GM19468 (cell line): ENCODE results near the gene LRRC74A.
"Not testable (repeated sequence)": the region's sequence is repeated elsewhere in the genome, so short reads cannot be mapped to it uniquely, and the experiment has no call there.

Experiments
- ATAC-seq: cut with Tn5 transposase; IDR thresholded peaks from one replicate; pipeline ENCODE4 v1.9.1; 2021; ENCODE audit warnings: mild to moderate bottlenecking, moderate library complexity, moderate number of reproducible peaks; ENCODE audit not compliant: unreplicated experiment; ENCODE audit errors: extremely low read depth

Gene LRRC74A

GRCh38 chr14:76883447-76883846 lies 57.2 kb downstream of the LRRC74A start:
- ATAC-seq, result no peak

GRCh38 chr14:76884394-76884793 lies 58.2 kb downstream of the LRRC74A start:
- no peak for ATAC-seq

DNA sequence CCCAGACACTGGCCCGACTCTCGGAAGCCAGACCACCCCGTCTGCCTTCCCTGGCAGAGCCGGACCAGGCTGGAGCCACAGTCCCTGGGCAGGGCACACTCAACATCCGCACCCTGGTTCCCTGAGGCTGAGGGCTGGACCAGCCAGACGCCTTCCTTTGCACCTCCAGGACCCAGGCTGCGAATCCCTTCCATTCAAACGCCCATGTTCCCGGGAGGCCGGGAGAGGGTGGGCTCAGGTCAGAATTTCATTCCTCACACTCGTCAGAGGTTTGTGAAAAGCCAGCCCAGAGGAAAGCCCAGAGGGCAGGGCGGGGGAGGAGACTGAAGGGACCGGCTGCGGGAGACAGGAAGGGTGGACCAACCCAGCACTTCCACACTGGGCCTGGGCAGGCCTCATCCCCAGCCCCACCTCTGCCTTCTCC lies 58.7 kb downstream of the LRRC74A start:
- no peak for ATAC-seq

- no peak for ATAC-seq
Observed at GRCh38 chr14:76887191-76887590, 61.0 kb downstream of the LRRC74A start.

DNA sequence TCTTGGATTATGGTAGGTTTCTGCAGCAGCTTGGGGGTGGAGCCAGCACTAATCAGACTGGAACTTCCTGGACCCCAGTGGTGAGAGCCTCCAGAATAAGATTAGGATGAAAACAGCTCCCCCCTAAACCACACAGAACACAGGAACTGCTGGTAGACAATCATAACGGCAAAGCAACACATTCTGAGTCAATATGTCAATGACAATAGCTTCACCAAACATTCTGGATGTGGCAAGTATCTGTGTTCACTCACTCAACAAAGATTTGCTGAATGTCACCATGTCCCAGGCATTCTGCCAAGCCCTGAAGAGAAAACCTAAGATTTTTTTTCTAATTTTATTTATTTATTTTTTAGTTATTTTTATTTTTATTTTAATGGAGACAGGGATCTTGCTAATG lies 65.2 kb downstream of the LRRC74A start:
- ATAC-seq, result no peak

DNA sequence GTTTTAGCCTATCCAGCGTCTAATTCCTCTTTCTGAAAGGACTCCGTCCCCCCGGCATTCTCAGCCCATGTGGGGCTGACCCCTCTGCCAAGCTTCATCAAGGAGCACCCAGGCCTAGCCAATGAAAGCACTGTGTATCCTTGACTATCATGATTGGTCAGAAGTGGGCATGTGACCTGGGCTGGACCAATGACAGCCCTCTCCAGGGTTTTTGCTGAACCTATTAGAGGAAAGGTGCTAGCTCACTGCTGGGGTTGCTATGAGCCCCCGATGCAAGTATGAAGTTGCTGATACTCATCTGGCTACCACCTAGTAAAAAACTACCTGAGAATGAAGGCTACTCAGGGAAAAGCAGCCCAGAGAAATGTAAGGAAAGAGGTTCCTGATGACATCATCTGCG lies 68.1 kb downstream of the LRRC74A start:
- ATAC-seq, result no peak

GRCh38 chr14:76898006-76898405 lies 71.8 kb downstream of the LRRC74A start:
- ATAC-seq, result not testable (repeated sequence)

- no peak for ATAC-seq
Observed at GRCh38 chr14:76900682-76901081, 74.5 kb downstream of the LRRC74A start.

- ATAC-seq, result no peak
Observed at GRCh38 chr14:76901171-76902055, 75.2 kb downstream of the LRRC74A start.

- no peak for ATAC-seq
Observed at GRCh38 chr14:76902591-76902990, 76.4 kb downstream of the LRRC74A start.

GRCh38 chr14:76904100-76904739 lies 78.0 kb downstream of the LRRC74A start:
- no peak for ATAC-seq

DNA sequence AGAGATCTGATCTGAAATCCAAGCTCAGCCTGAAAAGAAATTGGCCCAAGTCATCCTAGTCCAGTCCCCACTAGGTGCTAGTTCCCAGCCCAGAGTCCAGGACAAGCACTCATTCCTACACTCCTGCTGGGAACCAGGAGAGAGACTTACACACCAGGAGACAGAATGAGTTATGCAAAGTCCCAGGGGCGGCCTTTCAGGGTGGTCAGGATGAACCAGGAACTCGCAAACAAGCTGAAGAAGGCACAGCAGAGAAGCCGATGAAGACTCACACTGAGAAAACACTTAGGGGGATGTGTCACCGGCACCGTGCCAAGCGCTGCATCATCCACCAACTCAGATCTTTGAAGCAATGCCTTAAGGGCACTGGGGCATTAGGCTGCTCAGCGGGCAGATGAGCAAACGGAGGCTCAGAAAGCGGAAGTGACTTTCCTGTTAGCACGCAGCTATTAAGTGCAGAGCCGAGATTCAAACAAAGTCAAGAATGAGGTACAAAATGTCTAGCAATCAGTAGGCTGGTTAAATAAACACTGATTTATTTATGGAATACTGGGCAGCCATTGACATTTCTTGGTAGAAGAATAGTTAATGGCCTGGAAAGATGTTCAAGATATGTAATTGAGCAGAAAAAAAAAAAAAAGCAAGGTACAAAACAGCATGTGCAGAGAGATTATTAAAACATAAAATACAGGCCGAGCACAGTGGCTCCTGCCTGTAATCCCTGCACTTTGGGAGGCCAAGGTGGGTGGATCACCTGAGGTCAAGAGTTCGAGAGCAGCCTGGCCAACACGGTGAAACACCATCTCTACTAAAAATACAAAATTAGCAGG lies 78.7 kb downstream of the LRRC74A start:
- peak; percentile 41 for ATAC-seq

GRCh38 chr14:76908834-76909233 lies 82.6 kb downstream of the LRRC74A start:
- ATAC-seq, result no peak

GRCh38 chr14:76909266-76909665 lies 83.1 kb downstream of the LRRC74A start:
- no peak for ATAC-seq

DNA sequence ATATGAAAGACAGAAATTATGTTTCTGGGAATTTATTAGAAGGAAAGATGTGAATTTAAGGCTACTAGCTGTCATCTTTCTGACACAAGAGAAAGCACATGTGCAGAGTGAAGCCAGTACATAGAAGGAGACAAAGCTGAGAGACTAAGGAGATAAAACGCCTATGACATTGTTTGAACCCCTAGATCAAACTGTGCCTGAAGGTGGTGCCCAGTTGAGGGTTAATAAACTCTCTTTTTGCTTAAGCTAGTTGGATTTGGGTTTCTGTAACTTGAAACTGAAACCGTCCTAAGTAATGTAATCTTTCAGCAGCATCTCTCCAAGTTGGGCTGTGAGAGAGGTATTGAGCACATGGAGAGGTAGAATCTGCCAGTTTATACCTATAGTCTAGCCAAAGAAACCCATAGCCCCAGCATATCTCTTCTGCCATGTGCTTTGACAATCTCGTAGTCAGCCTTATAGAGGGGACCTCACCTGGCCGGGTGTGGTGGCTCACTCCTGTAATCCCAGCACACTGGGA lies 84.2 kb downstream of the LRRC74A start:
- no peak for ATAC-seq

- ATAC-seq, result no peak
Observed at GRCh38 chr14:76911473-76911872, 85.3 kb downstream of the LRRC74A start.

DNA sequence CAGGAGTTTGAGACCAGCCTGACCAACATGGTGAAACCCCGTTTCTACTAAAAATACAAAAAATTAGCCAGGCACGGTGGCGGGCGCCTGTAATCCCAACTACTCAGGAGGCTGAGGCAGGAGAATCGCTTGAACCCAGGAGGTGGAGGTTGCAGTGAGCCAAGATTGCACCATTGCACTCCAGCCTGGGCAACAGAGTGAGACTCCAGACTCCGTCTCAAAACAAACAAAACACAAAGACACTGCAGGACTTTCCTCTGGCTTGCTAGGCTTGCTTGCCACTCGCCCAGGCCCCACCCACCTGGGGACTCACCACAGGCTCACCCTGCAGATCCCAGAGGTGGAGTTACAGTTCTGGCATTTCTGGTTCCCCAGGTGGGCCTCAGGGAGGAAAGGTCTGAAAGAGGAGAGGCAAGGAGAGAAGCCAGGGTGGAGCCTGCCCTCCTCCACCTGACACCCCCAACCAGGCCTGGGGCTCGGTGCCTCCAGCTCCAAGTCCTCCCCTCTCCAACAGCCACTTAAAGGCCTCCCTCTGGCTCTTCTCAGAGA lies 88.4 kb downstream of the LRRC74A start:
- not testable (repeated sequence) for ATAC-seq

DNA sequence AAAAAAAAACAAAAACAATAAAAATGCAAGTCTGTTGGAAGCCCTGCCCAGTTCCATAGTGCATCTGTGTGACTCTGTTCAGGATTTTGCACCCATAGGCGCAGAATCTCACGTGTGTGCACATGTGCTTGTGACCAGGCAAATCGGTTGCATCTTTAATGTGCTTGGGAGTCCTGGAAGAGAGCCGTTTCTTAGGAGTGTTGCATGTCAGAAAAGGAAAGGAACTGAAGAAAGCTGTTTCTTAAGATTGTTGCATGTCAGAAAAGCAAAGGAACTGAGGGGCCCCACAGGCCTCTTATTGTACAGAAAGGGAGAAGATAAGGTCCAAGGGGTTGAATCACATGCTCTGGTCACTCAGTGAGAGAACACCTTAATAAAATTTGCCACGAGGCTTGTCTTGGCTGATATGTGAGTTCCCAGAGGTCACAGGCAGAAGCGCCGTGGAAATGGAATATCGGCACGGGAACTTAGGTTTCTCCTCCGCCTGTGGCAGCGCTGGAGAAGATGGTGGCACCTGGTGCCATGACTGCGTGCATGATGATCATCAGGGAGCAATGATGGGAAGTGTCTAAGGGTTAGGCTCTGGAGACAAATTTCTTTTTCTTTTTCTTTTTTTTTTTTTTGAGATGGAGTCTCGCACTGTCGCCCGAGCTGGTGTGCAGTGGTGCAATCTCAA lies 90.0 kb downstream of the LRRC74A start:
- no peak for ATAC-seq

DNA sequence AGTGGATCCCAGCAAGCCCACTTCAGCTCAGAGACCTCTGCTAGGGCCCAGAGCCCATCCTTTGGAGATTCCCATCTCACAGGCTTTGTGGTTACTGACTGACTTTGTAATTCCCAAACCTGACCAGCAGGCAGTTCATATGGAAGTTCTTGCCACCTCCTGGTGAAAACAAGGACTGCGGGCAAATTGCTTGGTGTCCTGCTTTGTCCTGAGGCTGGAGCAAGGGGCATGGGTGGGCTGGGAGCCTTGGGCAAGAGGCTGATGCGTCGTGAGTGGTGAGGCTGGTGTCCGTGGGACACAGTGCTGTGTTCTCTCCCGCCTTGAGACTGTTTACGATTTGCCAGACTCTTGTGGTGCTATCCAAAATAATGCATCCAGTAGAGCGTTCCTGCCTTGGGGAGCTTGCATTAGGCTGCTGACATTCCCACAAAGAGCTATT lies 91.0 kb downstream of the LRRC74A start:
- no peak for ATAC-seq
